Testis (tissue), 2 donors: ENCODE results near the gene TMEM39B.
"Not testable (repeated sequence)": the region's sequence is repeated elsewhere in the genome, so short reads cannot be mapped to it uniquely, and the experiment has no call there.

Experiments
- CTCF ChIP-seq, 3 experiments: fragments of 450-650 bp in 2 of 3; fragments of 200-600 bp in 1 of 3; sonication (generic) in 1 of 3; IDR thresholded peaks; one replicate each; pipeline ENCODE4 v1.5.1; 2016 to 2019; ENCODE audit warnings: antibody characterized with exemption in 3 of 3, mild to moderate bottlenecking in 2 of 3, moderate library complexity in 1 of 3
- POLR2A ChIP-seq: fragments of 450-650 bp; IDR thresholded peaks from one replicate; pipeline ENCODE4 v1.6.1; 2017; ENCODE audit warnings: antibody characterized with exemption, mild to moderate bottlenecking, moderate library complexity

- not testable (repeated sequence) for TF ChIP-seq CTCF (IDR thresholded peaks at IDR 0.05); POLR2A
These were observed 70.6 kb downstream of the TMEM39B start for GRCh38 chr1:32143302-32143695.
